ENCODE results near the gene PRDX3.

Gene PRDX3

DNA sequence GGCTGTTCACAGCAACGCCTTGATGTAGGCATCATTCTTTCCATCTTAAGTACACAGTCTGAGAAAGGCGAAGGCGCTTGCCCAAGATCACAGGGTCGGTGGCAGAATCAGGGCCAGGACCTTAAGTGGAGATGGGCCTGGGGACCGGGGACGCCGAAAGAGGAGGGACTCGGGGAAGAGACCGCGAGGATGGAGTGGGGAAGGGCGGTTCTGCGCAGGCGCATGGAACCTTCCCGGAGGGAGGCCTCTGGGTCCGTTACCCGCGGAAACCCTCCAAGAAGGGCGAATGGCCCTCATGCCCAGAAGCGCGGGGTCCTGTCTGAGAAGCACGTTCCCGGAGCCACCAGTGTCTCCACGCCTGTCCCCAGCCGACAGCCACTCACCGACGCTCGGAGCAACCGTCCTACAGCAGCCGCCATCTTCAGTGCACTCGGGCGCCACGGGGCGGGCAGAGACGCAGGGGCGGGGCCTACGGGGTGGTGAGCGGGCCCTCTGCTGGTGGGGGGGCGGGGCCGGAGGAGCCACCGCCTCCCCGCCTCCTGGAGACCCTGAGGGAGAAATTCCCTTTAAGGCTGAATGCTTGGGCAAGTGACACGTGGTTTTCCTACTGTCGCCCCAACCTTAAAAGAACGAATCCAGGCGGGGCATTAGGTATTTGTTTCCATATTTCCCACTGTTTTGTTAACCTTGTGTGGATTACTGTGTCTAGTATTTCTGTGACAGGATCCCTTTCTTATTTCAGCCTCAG is at the start of gene PRDX3:
PRDX3 (minus strand) TSS at position 441 of the 748 bp plus-strand sequence; CDS start at position 419, 22 bp downstream.
- peak; percentile 91 for DNase-seq (ENCODE audit: low spot score)

DNA sequence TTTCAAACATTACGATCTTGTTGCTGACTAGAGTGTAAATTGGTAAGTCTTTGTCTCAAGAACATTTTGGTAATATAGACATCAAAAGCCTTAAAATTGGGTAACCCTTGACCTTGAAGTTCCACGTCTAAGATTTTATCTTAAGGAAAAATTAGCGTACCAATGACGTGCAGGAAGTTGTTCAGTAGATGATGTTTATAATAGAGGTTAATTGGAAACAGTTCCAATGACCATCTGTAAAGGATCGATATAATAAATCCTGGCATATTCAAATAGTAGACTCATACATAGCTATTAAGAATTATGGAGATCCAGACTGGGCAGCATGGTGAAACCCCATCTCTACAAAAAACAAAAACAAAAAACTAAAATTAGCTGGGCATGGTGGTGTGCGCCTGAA is 49.2 kb upstream of the PRDX3 start:
- no peak for DNase-seq (ENCODE audit: low spot score)

GRCh38 chr10:119225083-119225658 is 46.6 kb upstream of the PRDX3 start:
- DNase-seq (ENCODE audit: low spot score): no peak

DNA sequence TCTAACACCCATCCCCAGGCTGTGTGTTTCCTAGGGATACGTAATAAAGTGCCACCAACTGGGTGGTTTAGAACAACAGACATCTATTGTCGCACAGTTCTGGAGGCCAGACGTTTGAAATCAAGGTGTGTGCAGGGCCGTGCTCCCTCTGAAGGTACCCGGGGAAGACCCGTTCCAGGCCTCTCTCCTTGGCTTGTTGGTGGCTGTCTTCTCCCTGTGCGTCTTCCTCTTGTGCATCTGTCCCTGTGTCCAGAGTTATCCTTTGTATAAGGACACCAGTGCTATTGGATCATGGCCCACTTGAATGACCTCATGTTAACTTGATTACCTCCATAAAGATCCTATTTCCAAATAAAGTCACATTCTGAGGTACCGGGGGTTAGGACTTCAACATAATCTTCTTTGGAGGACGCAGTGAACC is 44.4 kb upstream of the PRDX3 start:
- DNase-seq (ENCODE audit: low spot score): no peak

DNA sequence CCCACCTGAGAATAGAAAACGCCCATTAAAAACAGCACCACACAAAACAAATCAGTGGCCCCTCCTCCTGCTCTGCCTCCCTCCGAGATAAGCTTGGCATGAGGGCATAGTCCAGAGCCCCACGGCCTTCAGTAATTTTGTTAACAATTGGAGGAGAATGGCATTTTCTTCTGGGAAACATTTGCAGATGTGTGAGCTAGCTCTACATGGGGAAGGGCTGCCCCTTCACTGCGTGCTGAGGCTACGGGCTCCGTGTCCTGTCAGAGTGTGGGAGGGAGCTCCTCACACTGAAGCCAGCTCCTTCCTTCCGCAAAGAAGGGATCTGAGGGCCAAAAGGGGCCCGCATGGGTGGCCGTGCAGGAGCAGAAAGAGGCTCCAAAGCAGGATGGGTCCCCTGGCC is 43.9 kb upstream of the PRDX3 start:
- no peak for DNase-seq (ENCODE audit: low spot score)

DNA sequence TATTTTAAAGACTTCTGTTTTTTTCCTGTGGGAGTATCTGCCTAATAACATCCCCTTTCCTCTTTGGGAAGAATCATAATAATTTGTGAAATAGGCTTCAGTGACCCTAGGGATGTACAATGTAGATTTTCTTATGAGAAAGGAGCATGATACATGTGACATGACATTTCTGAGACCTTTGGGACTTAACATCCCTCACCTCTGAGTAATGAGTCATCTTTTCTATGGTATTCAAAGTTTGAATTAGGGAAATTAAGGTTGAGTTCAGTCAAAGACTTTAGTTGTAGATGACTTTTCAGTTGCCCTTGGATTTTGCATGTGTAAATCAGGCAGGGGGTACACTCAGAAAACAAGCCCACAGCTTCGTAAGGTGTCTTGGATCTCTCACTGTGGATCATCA is 43.1 kb upstream of the PRDX3 start:
- DNase-seq (ENCODE audit: low spot score): no peak

DNA sequence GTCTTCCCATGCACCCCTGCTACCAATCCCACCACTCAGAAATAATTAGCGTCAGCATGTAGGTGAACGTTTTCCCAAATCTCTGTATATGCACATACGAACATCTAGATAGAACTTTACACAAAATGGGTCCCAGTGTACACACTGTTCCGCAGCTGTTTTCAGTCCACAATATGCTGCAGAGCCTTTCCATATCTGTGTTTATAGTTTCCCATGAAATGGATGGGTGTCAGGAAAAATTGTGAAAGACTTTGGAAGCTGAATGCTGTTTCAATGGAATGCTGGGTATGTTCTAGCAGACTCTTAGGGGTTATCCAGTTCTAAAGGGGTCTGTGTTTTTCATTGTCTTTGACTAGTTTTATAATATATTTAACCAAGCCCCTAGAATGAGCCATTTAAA is 42.6 kb upstream of the PRDX3 start:
- DNase-seq (ENCODE audit: low spot score): no peak

DNA sequence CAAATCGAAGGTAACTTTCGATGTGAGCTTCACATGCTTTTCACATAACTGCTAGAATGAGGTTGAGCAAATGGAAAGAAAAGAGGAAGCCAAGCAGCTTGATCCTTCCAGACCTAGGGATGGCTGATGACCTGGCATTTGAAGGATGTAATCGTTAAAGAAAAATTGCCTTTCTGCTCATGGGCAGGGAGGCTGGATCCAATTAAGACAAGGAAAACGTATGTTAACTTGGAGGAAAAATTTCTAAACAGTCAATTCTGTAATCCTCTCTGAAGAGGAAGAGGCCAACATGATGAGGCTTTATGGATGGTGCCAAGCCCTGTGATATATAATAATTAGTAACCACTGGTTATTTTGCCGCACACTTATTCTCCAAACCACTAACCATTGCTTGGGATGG is 41.3 kb upstream of the PRDX3 start:
- DNase-seq (ENCODE audit: low spot score): no peak

DNA sequence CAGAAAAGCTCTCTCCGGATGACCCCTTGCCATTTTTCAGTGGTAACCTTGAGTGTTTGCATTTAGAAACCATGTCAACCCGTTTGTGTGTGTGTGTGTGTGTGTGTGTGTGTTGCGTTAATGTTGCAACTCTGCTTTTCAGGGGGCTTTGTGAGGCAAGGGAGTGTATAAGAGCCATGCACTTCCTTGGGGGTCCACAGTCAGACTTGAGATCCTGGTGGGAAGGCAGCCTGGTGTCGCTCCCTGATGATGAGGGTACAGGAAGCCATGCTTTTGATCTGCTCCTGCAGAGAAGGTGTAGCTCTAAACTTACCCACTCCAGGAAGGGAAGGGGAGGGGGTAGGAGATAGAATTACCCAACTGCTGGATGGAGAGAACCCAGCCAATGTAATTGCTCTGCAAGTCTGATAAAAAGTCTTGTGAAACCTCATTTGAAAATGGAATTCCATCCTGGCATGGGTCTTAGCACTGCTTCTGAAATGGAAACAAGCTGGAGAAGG is 39.4 kb upstream of the PRDX3 start:
- DNase-seq (ENCODE audit: low spot score): no peak

DNA sequence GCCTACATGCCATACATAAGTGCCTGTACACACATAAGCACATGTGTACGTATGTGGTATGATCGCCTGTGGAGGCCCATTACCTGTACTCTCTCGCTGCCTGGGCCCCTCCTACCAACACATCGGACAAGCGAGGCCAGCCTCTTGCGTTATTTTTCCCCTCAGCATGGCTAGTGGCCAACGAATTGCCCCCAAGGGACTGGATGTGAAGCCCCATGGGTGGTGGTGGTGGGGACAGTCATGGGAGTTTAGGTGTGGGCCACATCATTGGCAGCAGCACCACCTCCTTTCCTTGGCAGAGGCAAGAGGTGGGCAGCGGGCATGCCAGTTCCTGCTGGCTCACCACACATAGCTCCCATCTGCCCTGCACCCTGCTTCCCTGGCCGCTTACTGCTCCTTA is 38.8 kb upstream of the PRDX3 start:
- no peak for DNase-seq (ENCODE audit: low spot score)

- DNase-seq (ENCODE audit: low spot score): no peak
Measured at GRCh38 chr10:119216127-119216526, 37.5 kb upstream of the PRDX3 start.

- no peak for DNase-seq (ENCODE audit: low spot score)
Measured at GRCh38 chr10:119215371-119215770, 36.8 kb upstream of the PRDX3 start.

GRCh38 chr10:119211625-119212441 is 33.2 kb upstream of the PRDX3 start:
- DNase-seq (ENCODE audit: low spot score): no peak

- no peak for DNase-seq (ENCODE audit: low spot score)
Measured at GRCh38 chr10:119211176-119211575, 32.6 kb upstream of the PRDX3 start.

GRCh38 chr10:119210633-119211032 is 32.0 kb upstream of the PRDX3 start:
- DNase-seq (ENCODE audit: low spot score): no peak

- DNase-seq (ENCODE audit: low spot score): no peak
Measured at GRCh38 chr10:119209736-119210355, 31.2 kb upstream of the PRDX3 start.

GRCh38 chr10:119209035-119209735 is 30.6 kb upstream of the PRDX3 start:
- DNase-seq (ENCODE audit: low spot score): peak; percentile 54

DNA sequence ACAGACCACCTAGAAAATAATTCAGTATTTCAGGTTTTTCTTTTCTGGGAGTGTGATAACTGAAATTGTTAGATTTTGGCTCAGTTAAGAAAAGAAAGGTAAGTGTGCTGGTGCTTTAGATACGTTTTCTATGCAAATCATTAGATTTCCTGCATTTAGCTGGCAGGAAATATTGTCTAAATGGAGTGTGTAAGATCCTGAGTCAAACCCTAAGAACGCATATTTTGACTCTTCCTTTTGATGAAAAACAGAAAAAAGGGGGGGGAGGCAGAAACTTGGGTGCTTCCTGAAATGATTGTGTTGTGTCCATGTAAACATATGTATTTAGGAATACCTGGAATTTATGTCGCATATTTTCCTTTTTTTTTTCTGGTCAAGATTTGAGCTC is 29.9 kb upstream of the PRDX3 start:
- no peak for DNase-seq (ENCODE audit: low spot score)

GRCh38 chr10:119207713-119208552 is 29.3 kb upstream of the PRDX3 start:
- peak; percentile 49 for DNase-seq (ENCODE audit: low spot score)

DNA sequence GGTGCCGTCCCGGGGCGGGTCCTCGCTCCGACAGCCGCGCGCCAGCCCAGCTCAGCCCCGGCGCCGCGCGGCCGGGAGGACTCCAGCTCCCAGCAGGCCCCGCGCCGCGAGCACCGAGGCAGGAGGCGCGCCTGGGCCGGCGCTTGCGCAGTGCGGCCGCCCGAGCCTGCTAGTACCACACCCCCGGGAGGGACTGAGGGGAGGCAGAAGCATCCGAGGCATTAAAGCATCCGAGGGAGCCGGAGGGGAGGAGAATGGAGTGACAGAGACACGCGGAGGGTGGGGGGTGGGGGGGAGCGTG is 28.7 kb upstream of the PRDX3 start, which contains the start of gene GRK5:
GRK5 (plus strand) TSS at position 206 of the 301 bp plus-strand sequence. CDS start 347 bp downstream, outside the sequence.
- peak; percentile 96 for DNase-seq (ENCODE audit: low spot score)
